WTC11 (cell line): ENCODE data around the gene ZDHHC7. TPM values are rescaled to one million over a fixed set of nuclear protein-coding genes. Genes with fewer than 3 reads are reported as not detected.
A peak's percentile ranks its signal among the peaks of the same experiment; 100 is the strongest.

Source experiments
- ATAC-seq: fragments of 200-7000 bp; cut with Tn5 transposase; 2 replicates; pipeline ENCODE4 v1.10.0; 2021; ENCODE audit warnings: mild to moderate bottlenecking, moderate library complexity
- CTCF ChIA-PET: fragments of 300-600 bp; sonication (Branson Sonifier 250); formaldehyde crosslinking; loops from one replicate; lab custom pipeline; 2021; ENCODE audit warnings: antibody characterized with exemption; lab: Charles Lee
- POLR2A ChIA-PET: fragments of 350-600 bp; sonication (Branson Sonifier 250); formaldehyde crosslinking; loops from one replicate; lab custom pipeline; 2021; ENCODE audit warnings: antibody characterized with exemption; lab: Charles Lee
- DNase-seq: peaks from one replicate; pipeline ENCODE4 v3.0.0; 2021; ENCODE audit warnings: low spot score
- H3K27ac Mint-ChIP-seq: 2 replicates; pipeline ENCODE4 v1.8.0; 2021; ENCODE audit warnings: mixed read lengths
- H3K27me3 Mint-ChIP-seq: 2 replicates; pipeline ENCODE4 v1.8.0; 2021; ENCODE audit warnings: low read depth, mild to moderate bottlenecking, moderate library complexity, mixed read lengths
- H3K36me3 Mint-ChIP-seq: 2 replicates; pipeline ENCODE4 v1.8.0; 2021; ENCODE audit warnings: mixed read lengths
- H3K4me1 Mint-ChIP-seq: 2 replicates; pipeline ENCODE4 v1.8.0; 2022; ENCODE audit warnings: mixed read lengths
- H3K4me3 Mint-ChIP-seq: 2 replicates; pipeline ENCODE4 v1.8.0; 2021; ENCODE audit warnings: mild to moderate bottlenecking, moderate library complexity, mixed read lengths
- H3K9me3 Mint-ChIP-seq: 2 replicates; pipeline ENCODE4 v1.8.0; 2021; ENCODE audit warnings: mixed read lengths
- ATF3 ChIP-seq: sonication (generic); formaldehyde crosslinking; conservative IDR thresholded peaks from 2 replicates; pipeline ENCODE4 v1.8.1; 2022; ENCODE audit warnings: mild to moderate bottlenecking, missing genetic modification reagents
- CREB1 ChIP-seq: sonication (generic); formaldehyde crosslinking; IDR thresholded peaks from 2 replicates; pipeline ENCODE4 v1.8.0; 2023; ENCODE audit warnings: mild to moderate bottlenecking, missing genetic modification reagents
- E2F1 ChIP-seq: sonication (generic); formaldehyde crosslinking; IDR thresholded peaks from 2 replicates; pipeline ENCODE4 v1.8.0; 2022; ENCODE audit warnings: mild to moderate bottlenecking, missing genetic modification reagents
- ELF4 ChIP-seq: sonication (generic); formaldehyde crosslinking; IDR thresholded peaks from 2 replicates; pipeline ENCODE4 v1.8.1; 2022; ENCODE audit warnings: low read depth, mild to moderate bottlenecking, moderate library complexity, missing genetic modification reagents
- ETV6 ChIP-seq: sonication (generic); formaldehyde crosslinking; IDR thresholded peaks from 2 replicates; pipeline ENCODE4 v1.8.1; 2022; ENCODE audit warnings: mild to moderate bottlenecking, missing genetic modification reagents
- FOXP1 ChIP-seq: sonication (generic); formaldehyde crosslinking; IDR thresholded peaks from 2 replicates; pipeline ENCODE4 v1.8.0; 2022; ENCODE audit warnings: missing genetic modification reagents, mild to moderate bottlenecking, moderate library complexity, borderline replicate concordance
- GABPB1 ChIP-seq: sonication (generic); formaldehyde crosslinking; IDR thresholded peaks from 2 replicates; pipeline ENCODE4 v1.8.1; 2023; ENCODE audit warnings: mild to moderate bottlenecking, missing genetic modification reagents
- IRF1 ChIP-seq: sonication (generic); formaldehyde crosslinking; IDR thresholded peaks from 2 replicates; pipeline ENCODE4 v1.8.0; 2023; ENCODE audit warnings: missing genetic modification reagents
- JUN ChIP-seq: sonication (generic); formaldehyde crosslinking; IDR thresholded peaks from 2 replicates; pipeline ENCODE4 v1.8.0; 2023; ENCODE audit warnings: mild to moderate bottlenecking, missing genetic modification reagents
- KAT7 ChIP-seq: sonication (generic); formaldehyde crosslinking; IDR thresholded peaks from 2 replicates; pipeline ENCODE4 v1.8.1; 2023; ENCODE audit warnings: missing genetic modification reagents, mild to moderate bottlenecking, borderline replicate concordance
- NFYB ChIP-seq: sonication (generic); formaldehyde crosslinking; conservative IDR thresholded peaks from 2 replicates; pipeline ENCODE4 v1.8.0; 2022; ENCODE audit warnings: low read depth, missing genetic modification reagents
- RORB ChIP-seq: fragments of 250-450 bp; sonication (Bioruptor Pico); IDR thresholded peaks from 2 replicates; pipeline ENCODE4 v1.9.0; 2021; ENCODE audit warnings: mild to moderate bottlenecking
- SMAD4 ChIP-seq: sonication (generic); formaldehyde crosslinking; IDR thresholded peaks from 2 replicates; pipeline ENCODE4 v1.8.0; 2022; ENCODE audit warnings: mild to moderate bottlenecking, missing genetic modification reagents
- SOX15 ChIP-seq: fragments of 250-450 bp; sonication (Bioruptor Pico); IDR thresholded peaks from 2 replicates; pipeline ENCODE4 v1.9.0; 2021; ENCODE audit warnings: mild to moderate bottlenecking
- TCF7 ChIP-seq: sonication (generic); formaldehyde crosslinking; IDR thresholded peaks from 2 replicates; pipeline ENCODE4 v1.8.0; 2022; ENCODE audit warnings: mild to moderate bottlenecking, low read depth, missing genetic modification reagents, moderate library complexity
- ZBTB21 ChIP-seq: sonication (generic); formaldehyde crosslinking; IDR thresholded peaks from 2 replicates; pipeline ENCODE4 v1.8.1; 2023; ENCODE audit warnings: mild to moderate bottlenecking, missing genetic modification reagents, borderline replicate concordance
- ZNF121 ChIP-seq: sonication (generic); formaldehyde crosslinking; IDR thresholded peaks from 2 replicates; pipeline ENCODE4 v1.8.0; 2023; ENCODE audit warnings: missing genetic modification reagents
- total RNA-seq: library from RNA; stranded (reverse); gene quantifications from 3 replicates; pipeline ENCODE4 v1.2.3, GENCODE V29; 2021
- TF ChIP-seq, protein P1 (sequence below): sonication (generic); formaldehyde crosslinking; IDR thresholded peaks from 2 replicates; pipeline ENCODE4 v1.8.0; 2022; ENCODE audit warnings: mild to moderate bottlenecking, missing genetic modification reagents
- TF ChIP-seq, protein P2 (sequence below): fragments of 250-450 bp; sonication (Bioruptor Pico); IDR thresholded peaks from 2 replicates; pipeline ENCODE4 v1.9.0; 2021; ENCODE audit warnings: moderate library complexity, mild to moderate bottlenecking, inconsistent platforms, borderline replicate concordance
- TF ChIP-seq, protein P3 (sequence below): sonication (generic); formaldehyde crosslinking; IDR thresholded peaks from 2 replicates; pipeline ENCODE4 v1.8.1; 2022; ENCODE audit warnings: mild to moderate bottlenecking, moderate library complexity, missing genetic modification reagents
- TF ChIP-seq, protein P4 (sequence below): sonication (generic); formaldehyde crosslinking; IDR thresholded peaks from 2 replicates; pipeline ENCODE4 v1.8.1; 2022; ENCODE audit warnings: low read depth, missing genetic modification reagents, borderline replicate concordance
- TF ChIP-seq, protein P5 (sequence below): fragments of 250-450 bp; sonication (Bioruptor Pico); conservative IDR thresholded peaks from 2 replicates; pipeline ENCODE4 v1.9.0; 2021; ENCODE audit warnings: mild to moderate bottlenecking
- TF ChIP-seq, protein P6 (sequence below): fragments of 200-600 bp; IDR thresholded peaks from 2 replicates; pipeline ENCODE4 v1.8.0; 2022; ENCODE audit warnings: antibody characterized with exemption

Gene ZDHHC7
- total RNA-seq, 1 experiment from 2014 or later = 38.7 TPM

DNA sequence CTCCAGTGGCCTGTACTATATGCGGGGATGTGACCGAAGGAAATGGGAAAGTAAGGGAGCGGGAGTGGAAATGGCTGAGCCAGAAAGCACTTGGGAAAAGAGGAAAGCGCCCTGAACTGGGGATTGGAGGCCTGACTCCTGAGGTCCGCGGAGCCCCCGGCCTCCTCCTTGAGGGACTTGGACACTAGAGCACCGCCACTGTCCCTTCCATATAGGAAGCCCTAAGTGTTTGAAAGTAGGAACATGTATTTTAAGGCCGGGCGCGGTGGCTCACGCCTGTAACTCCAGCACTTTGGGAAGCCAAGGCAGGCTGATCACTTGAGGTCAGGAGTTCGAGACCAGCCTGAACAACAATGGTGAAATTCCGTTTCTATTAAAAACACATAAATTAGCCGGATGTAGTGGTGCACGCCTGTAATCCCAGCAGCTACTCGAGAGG, 530 bp upstream of the ZDHHC7 start:
- Mint-ChIP-seq H3K27me3 (no peaks in the 10 kb centered on the region), H3K36me3 (no peaks in the 10 kb centered on the region), H3K27ac (peak overlapping the region; percentile 99), H3K9me3 (no peaks in the 10 kb centered on the region), H3K4me3 (peak overlapping the region; percentile 97), H3K4me1 (peaks cover 9% of the 10 kb centered on the region)
- ChIA-PET CTCF (interaction anchor here (0.7 to 2.7 kb wide), 4 partner anchors 9 to 75 kb away, joined by 3 to 13 read pairs (median 4); partner anchors contain the start of gene KIAA0513), POLR2A (interaction anchor here (0.8 to 1.3 kb wide), 2 partner anchors 9 to 18 kb away, joined by 3 read pairs; no protein-coding TSS in a partner anchor)
- DNase-seq = no peak
- peak; percentile 12 for ATAC-seq
- TF ChIP-seq JUN (CRISPR knock-in tag) = no peak
- TF ChIP-seq FOXP1 (CRISPR knock-in tag) = no peak
- TF ChIP-seq, protein P1, sequence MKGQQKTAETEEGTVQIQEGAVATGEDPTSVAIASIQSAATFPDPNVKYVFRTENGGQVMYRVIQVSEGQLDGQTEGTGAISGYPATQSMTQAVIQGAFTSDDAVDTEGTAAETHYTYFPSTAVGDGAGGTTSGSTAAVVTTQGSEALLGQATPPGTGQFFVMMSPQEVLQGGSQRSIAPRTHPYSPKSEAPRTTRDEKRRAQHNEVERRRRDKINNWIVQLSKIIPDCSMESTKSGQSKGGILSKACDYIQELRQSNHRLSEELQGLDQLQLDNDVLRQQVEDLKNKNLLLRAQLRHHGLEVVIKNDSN (CRISPR knock-in tag) = no peak
- TF ChIP-seq GABPB1 (CRISPR knock-in tag) = no peak
- no peak for TF ChIP-seq SMAD4 (CRISPR knock-in tag)
- TF ChIP-seq, protein P2, sequence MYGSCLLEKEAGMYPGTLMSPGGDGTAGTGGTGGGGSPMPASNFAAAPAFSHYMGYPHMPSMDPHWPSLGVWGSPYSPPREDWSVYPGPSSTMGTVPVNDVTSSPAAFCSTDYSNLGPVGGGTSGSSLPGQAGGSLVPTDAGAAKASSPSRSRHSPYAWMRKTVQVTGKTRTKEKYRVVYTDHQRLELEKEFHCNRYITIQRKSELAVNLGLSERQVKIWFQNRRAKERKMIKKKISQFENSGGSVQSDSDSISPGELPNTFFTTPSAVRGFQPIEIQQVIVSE (CRISPR knock-in tag) = no peak

GRCh38 chr16:85010446-85010930, 847 bp downstream of the ZDHHC7 start:
- H3K4me1 Mint-ChIP-seq = peaks cover 9% of the 10 kb centered on the region
- H3K27ac Mint-ChIP-seq = peak overlapping the region; percentile 96
- ATAC-seq = no peak
- no peaks in the 10 kb centered on the region for H3K27me3 Mint-ChIP-seq
- DNase-seq = no peak
- no peaks in the 10 kb centered on the region; the same call in 1 of the 2 replicates for H3K36me3 Mint-ChIP-seq
- CTCF ChIA-PET = interaction anchor here (0.9 to 2.7 kb wide), 5 partner anchors 10 to 406 kb away, joined by 3 to 13 read pairs (median 5); no protein-coding TSS in a partner anchor
- no peaks in the 10 kb centered on the region for H3K9me3 Mint-ChIP-seq
- POLR2A ChIA-PET = interaction anchor here (1.3 kb wide), 1 partner anchor 16 kb away, joined by 3 read pairs; no protein-coding TSS in a partner anchor
- peak overlapping the region; percentile 97 for H3K4me3 Mint-ChIP-seq
- TF ChIP-seq, protein P3, sequence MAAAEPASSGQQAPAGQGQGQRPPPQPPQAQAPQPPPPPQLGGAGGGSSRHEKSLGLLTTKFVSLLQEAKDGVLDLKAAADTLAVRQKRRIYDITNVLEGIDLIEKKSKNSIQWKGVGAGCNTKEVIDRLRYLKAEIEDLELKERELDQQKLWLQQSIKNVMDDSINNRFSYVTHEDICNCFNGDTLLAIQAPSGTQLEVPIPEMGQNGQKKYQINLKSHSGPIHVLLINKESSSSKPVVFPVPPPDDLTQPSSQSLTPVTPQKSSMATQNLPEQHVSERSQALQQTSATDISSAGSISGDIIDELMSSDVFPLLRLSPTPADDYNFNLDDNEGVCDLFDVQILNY (CRISPR knock-in tag) = no peak
- TF ChIP-seq ETV6 (no peak), IRF1 (CRISPR knock-in tag) (no peak), NFYB (CRISPR knock-in tag) (no peak), ATF3 (CRISPR knock-in tag) (no peak), TCF7 (CRISPR knock-in tag) (no peak), ZBTB21 (CRISPR knock-in tag) (no peak), ZNF121 (CRISPR knock-in tag) (no peak), SOX15 (CRISPR knock-in tag) (no peak), RORB (CRISPR knock-in tag) (no peak), KAT7 (CRISPR knock-in tag) (no peak), ELF4 (CRISPR knock-in tag) (no peak), E2F1 (CRISPR knock-in tag) (no peak), GABPB1 (CRISPR knock-in tag) (no peak; the same call in 1 of the 2 replicates), JUN (CRISPR knock-in tag) (no peak), CREB1 (CRISPR knock-in tag) (no peak)
- TF ChIP-seq, protein P4, sequence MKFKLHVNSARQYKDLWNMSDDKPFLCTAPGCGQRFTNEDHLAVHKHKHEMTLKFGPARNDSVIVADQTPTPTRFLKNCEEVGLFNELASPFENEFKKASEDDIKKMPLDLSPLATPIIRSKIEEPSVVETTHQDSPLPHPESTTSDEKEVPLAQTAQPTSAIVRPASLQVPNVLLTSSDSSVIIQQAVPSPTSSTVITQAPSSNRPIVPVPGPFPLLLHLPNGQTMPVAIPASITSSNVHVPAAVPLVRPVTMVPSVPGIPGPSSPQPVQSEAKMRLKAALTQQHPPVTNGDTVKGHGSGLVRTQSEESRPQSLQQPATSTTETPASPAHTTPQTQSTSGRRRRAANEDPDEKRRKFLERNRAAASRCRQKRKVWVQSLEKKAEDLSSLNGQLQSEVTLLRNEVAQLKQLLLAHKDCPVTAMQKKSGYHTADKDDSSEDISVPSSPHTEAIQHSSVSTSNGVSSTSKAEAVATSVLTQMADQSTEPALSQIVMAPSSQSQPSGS (CRISPR knock-in tag) = no peak
- TF ChIP-seq, protein P5, sequence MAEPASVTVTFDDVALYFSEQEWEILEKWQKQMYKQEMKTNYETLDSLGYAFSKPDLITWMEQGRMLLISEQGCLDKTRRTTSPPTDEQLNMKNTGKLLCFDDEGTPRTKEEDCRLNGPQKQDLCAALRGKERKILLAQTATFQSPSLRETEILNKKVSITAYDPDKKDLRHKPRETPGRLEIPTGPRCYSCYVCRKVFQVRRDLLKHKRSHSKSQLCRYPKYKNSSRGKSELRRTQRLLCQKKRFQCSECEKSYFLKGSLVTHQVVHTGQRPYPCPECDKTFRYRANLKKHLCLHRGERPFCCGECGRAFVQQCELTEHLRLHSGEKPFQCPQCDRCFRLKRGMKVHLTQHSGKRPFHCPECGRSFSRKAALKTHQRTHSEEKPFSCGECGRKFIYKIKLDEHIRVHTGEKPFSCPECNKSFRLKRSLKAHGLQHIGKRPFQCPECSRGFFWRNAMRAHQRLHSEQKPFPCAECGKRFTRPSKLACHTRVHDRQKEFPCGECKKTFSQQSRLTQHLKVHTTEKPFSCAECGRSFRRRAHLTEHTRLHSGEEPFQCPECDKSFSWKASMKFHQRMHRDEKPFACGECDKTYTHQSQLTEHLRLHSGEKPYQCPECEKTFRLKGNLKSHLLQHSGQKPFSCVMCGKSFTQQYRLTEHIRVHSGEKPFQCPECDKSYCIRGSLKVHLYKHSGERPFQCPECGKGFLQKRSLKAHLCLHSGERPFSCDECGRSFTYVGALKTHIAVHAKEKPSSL (CRISPR knock-in tag) = no peak
- TF ChIP-seq, protein P6, sequence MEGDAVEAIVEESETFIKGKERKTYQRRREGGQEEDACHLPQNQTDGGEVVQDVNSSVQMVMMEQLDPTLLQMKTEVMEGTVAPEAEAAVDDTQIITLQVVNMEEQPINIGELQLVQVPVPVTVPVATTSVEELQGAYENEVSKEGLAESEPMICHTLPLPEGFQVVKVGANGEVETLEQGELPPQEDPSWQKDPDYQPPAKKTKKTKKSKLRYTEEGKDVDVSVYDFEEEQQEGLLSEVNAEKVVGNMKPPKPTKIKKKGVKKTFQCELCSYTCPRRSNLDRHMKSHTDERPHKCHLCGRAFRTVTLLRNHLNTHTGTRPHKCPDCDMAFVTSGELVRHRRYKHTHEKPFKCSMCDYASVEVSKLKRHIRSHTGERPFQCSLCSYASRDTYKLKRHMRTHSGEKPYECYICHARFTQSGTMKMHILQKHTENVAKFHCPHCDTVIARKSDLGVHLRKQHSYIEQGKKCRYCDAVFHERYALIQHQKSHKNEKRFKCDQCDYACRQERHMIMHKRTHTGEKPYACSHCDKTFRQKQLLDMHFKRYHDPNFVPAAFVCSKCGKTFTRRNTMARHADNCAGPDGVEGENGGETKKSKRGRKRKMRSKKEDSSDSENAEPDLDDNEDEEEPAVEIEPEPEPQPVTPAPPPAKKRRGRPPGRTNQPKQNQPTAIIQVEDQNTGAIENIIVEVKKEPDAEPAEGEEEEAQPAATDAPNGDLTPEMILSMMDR = no peak
